GM23338 (cell line): ENCODE data around the gene MRPS18B. TPM values are rescaled to one million over a fixed set of nuclear protein-coding genes. Genes with fewer than 3 reads are reported as not detected.

ENCODE experiments used
- ATAC-seq: fragments of 200-7000 bp; cut with Tn5 transposase; 3 replicates; pipeline ENCODE4 v1.9.1; 2020
- DNase-seq: peaks from one replicate; pipeline ENCODE4 v3.0.0-alpha.2; 2015; ENCODE audit warnings: low spot score
- H2AFZ ChIP-seq: fragments of 200-600 bp; sonication (generic); 2 replicates; pipeline ENCODE4 v1.8.0; 2016; ENCODE audit warnings: antibody characterized with exemption, mild to moderate bottlenecking, moderate library complexity
- H3F3A ChIP-seq: fragments of 200-600 bp; sonication (generic); replicated peaks from 2 replicates; pipeline ENCODE4 v1.8.0; 2017; ENCODE audit warnings: antibody characterized with exemption, mixed run types, low read depth
- H3K27ac ChIP-seq: fragments of 200-600 bp; sonication (generic); 2 replicates; pipeline ENCODE4 v1.6.1; 2016; ENCODE audit warnings: low read depth
- H3K27me3 ChIP-seq: fragments of 200-600 bp; sonication (generic); 2 replicates; pipeline ENCODE4 v1.8.0; 2016; ENCODE audit warnings: mild to moderate bottlenecking, mixed run types, moderate library complexity; ENCODE audit not compliant: insufficient read depth
- H3K36me3 ChIP-seq: fragments of 200-600 bp; sonication (generic); 2 replicates; pipeline ENCODE4 v1.8.0; 2016; ENCODE audit warnings: mild to moderate bottlenecking; ENCODE audit not compliant: insufficient read depth
- H3K4me1 ChIP-seq: fragments of 200-600 bp; sonication (generic); 2 replicates; pipeline ENCODE4 v1.8.0; 2016; ENCODE audit warnings: mild to moderate bottlenecking, moderate library complexity; ENCODE audit not compliant: insufficient read depth
- H3K4me2 ChIP-seq: fragments of 200-600 bp; sonication (generic); 2 replicates; pipeline ENCODE4 v1.7.1; 2017; ENCODE audit warnings: mixed run types
- H3K4me3 ChIP-seq: fragments of 200-600 bp; sonication (generic); 2 replicates; pipeline ENCODE4 v1.6.1; 2016; ENCODE audit warnings: mixed run types
- H3K79me2 ChIP-seq: fragments of 200-600 bp; sonication (generic); replicated peaks from 2 replicates; pipeline ENCODE4 v1.8.0; 2017; ENCODE audit warnings: mild to moderate bottlenecking; ENCODE audit not compliant: insufficient read depth
- H3K9me2 ChIP-seq: fragments of 200-600 bp; sonication (generic); 2 replicates; pipeline ENCODE4 v1.8.0; 2017; ENCODE audit not compliant: insufficient read depth
- H4K20me1 ChIP-seq: fragments of 200-600 bp; sonication (generic); replicated peaks from 2 replicates; pipeline ENCODE4 v1.8.0; 2017; ENCODE audit warnings: mild to moderate bottlenecking; ENCODE audit not compliant: insufficient read depth
- H3K27ac Mint-ChIP-seq: 2 replicates; pipeline ENCODE4 v1.8.0; 2020; ENCODE audit warnings: inconsistent platforms, mild to moderate bottlenecking, moderate library complexity, mixed read lengths
- H3K27me3 Mint-ChIP-seq: 3 replicates; pipeline ENCODE4 v1.8.0; 2022; ENCODE audit warnings: low read depth, mild to moderate bottlenecking, moderate library complexity, mixed read lengths, inconsistent platforms; ENCODE audit not compliant: insufficient read depth, poor library complexity
- H3K36me3 Mint-ChIP-seq: 3 replicates; pipeline ENCODE4 v1.8.0; 2021; ENCODE audit warnings: low read depth, mild to moderate bottlenecking, inconsistent platforms, moderate library complexity, mixed read lengths
- H3K4me1 Mint-ChIP-seq: 3 replicates; pipeline ENCODE4 v1.8.0; 2020; ENCODE audit warnings: mild to moderate bottlenecking, inconsistent platforms, mixed read lengths
- H3K4me3 Mint-ChIP-seq: 3 replicates; pipeline ENCODE4 v1.8.0; 2021; ENCODE audit warnings: moderate library complexity, mild to moderate bottlenecking, inconsistent platforms, mixed read lengths
- H3K9me3 Mint-ChIP-seq: 3 replicates; pipeline ENCODE4 v1.8.0; 2020; ENCODE audit warnings: moderate library complexity, mild to moderate bottlenecking, inconsistent platforms, mixed read lengths
- EZH2phosphoT487 ChIP-seq: fragments of 200-600 bp; sonication (generic); IDR thresholded peaks from one replicate; pipeline ENCODE4 v1.8.1; 2018; ENCODE audit warnings: antibody characterized with exemption; ENCODE audit not compliant: unreplicated experiment
- POLR2AphosphoS5 ChIP-seq: IDR thresholded peaks from 2 replicates; pipeline ENCODE4 v1.6.1; 2016; ENCODE audit warnings: antibody characterized with exemption, low read depth
- polyA plus RNA-seq: library from polyadenylated mRNA; unstranded; fragments of >200 nt; fragmentation: Nextera tagmentation; extraction: Ambion mirVana; gene quantifications from 2 replicates; pipeline ENCODE4 v1.2.1, GENCODE V29; 2016
- total RNA-seq: library from RNA; depleted of rRNA; stranded (reverse); fragments of >200 nt; shearing (Covaris generic); gene quantifications from 2 replicates; pipeline ENCODE4 v1.2.3, GENCODE V29; 2014
- TF ChIP-seq, protein P1 (sequence below), 2 experiments: fragments of 200-600 bp in 1 of 2; sonication (generic) in 1 of 2; conservative IDR thresholded peaks; 2 replicates each; pipeline versions ENCODE4 v1.5.1 to v1.6.1; 2016 to 2017; ENCODE audit warnings: antibody characterized with exemption in 2 of 2, low read depth in 2 of 2, mild to moderate bottlenecking in 2 of 2, moderate library complexity in 1 of 2

Gene MRPS18B
- total and polyA plus RNA-seq, 2 experiments from 2014 or later = 49.2 to 73.6 TPM

DNA sequence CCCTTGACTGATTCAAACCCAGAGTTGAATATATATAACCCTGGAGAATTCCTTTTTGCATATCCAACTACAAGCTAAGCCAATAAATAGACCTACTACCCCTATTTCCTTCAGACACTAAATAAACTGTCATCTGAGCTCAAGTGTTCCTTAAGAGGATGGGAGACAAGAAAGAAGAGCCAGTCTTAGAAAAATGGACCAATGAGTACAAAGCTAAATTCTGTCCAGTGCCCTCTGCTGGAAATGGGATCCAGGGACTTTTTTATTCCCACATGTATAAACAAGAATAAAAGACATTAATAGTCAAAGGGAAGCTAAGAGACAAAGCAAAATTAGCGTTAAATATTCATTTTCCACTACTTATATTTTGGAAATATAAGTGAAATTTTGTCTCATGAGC, 5.4 kb upstream of the MRPS18B start:
- peaks cover 44% of the 10 kb centered on the region for H3K79me2 ChIP-seq
- Mint-ChIP-seq H3K9me3 (peaks cover 17% of the 10 kb centered on the region; the same call in 2 of the 3 replicates), H3K4me3 (no peak overlapping the region; the same call in 2 of the 3 replicates), H3K27ac (no peak overlapping the region), H3K36me3 (peaks cover 96% of the 10 kb centered on the region), H3K4me1 (peaks cover 33% of the 10 kb centered on the region), H3K27me3 (peaks cover 41% of the 10 kb centered on the region)
- no peak overlapping the region for H3K4me3 ChIP-seq
- no peaks in the 10 kb centered on the region for H3K9me2 ChIP-seq
- peaks cover 7% of the 10 kb centered on the region; the same call in 1 of the 2 replicates for H3F3A ChIP-seq
- peaks cover 38% of the 10 kb centered on the region for H3K36me3 ChIP-seq
- no peak overlapping the region for H2AFZ ChIP-seq
- H3K27ac ChIP-seq = no peak overlapping the region
- TF ChIP-seq, protein P1, sequence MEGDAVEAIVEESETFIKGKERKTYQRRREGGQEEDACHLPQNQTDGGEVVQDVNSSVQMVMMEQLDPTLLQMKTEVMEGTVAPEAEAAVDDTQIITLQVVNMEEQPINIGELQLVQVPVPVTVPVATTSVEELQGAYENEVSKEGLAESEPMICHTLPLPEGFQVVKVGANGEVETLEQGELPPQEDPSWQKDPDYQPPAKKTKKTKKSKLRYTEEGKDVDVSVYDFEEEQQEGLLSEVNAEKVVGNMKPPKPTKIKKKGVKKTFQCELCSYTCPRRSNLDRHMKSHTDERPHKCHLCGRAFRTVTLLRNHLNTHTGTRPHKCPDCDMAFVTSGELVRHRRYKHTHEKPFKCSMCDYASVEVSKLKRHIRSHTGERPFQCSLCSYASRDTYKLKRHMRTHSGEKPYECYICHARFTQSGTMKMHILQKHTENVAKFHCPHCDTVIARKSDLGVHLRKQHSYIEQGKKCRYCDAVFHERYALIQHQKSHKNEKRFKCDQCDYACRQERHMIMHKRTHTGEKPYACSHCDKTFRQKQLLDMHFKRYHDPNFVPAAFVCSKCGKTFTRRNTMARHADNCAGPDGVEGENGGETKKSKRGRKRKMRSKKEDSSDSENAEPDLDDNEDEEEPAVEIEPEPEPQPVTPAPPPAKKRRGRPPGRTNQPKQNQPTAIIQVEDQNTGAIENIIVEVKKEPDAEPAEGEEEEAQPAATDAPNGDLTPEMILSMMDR (conservative IDR thresholded peaks at IDR 0.05; ENCODE audit: low read depth in 2 of 2) = peak in 1 of 2 experiments; percentile 30; a peak in 2 of 4 replicates
- no peak for TF ChIP-seq EZH2phosphoT487
- H3K4me2 ChIP-seq = no peak overlapping the region
- no peaks in the 10 kb centered on the region for H3K27me3 ChIP-seq
- no peak for ATAC-seq
- DNase-seq = no peak
- H3K4me1 ChIP-seq = peaks cover 13% of the 10 kb centered on the region; the same call in 1 of the 2 replicates
- peaks cover 17% of the 10 kb centered on the region for H4K20me1 ChIP-seq

DNA sequence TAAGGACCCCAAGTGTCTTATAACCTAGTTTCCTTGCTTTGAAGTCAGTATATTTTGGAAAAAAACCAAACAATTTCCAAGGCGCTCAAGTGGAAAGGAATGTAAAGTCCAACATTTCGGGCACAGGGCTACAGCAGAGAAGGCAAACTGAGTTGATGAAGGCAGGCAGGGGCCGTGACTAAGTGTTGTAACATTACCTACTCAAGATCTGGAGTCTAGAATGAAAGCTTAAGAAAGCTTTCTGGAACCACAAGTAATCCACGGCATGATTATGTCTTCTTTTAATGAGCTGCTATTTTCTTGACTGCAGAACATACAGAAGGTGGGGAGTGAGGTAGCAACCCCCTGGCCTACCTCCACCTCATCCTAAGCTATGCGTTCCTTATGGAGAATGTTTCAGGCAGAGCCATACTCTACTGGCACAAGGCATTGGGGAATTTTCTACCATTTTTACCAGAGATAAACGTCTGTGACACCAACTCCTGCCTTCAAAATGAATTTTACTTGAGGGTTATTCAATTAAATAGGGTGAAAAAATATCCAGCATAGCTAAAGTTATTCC, 4.9 kb upstream of the MRPS18B start:
- Histone ChIP-seq H3K79me2 (peaks cover 44% of the 10 kb centered on the region), H3K4me1 (peaks cover 13% of the 10 kb centered on the region; the same call in 1 of the 2 replicates), H3K9me2 (no peaks in the 10 kb centered on the region), H3K27ac (no peak overlapping the region), H3K36me3 (peaks cover 32% of the 10 kb centered on the region), H3K4me3 (no peak overlapping the region), H2AFZ (no peak overlapping the region), H3K4me2 (no peak overlapping the region), H3F3A (peaks cover 7% of the 10 kb centered on the region; the same call in 1 of the 2 replicates), H3K27me3 (no peaks in the 10 kb centered on the region), H4K20me1 (peaks cover 17% of the 10 kb centered on the region)
- no peak overlapping the region for H3K4me3 Mint-ChIP-seq
- ATAC-seq (no peak), DNase-seq (no peak)
- peak overlapping the region; percentile 64; the same call in 1 of the 2 replicates for H3K27ac Mint-ChIP-seq
- H3K4me1 Mint-ChIP-seq = peaks cover 33% of the 10 kb centered on the region
- TF ChIP-seq, protein P1 (conservative IDR thresholded peaks at IDR 0.05; ENCODE audit: low read depth in 2 of 2) = no peak
- TF ChIP-seq POLR2AphosphoS5 = peak; percentile 35; the same call in 1 of the 2 replicates
- H3K27me3 Mint-ChIP-seq = peaks cover 46% of the 10 kb centered on the region
- H3K36me3 Mint-ChIP-seq = peaks cover 92% of the 10 kb centered on the region
- H3K9me3 Mint-ChIP-seq = peaks cover 18% of the 10 kb centered on the region; the same call in 2 of the 3 replicates
